Muscle of leg (tissue), 11 donors: ENCODE measurements around the gene XPO1. TPM values are rescaled to one million over a fixed set of nuclear protein-coding genes. Genes with fewer than 3 reads are reported as not detected.
"Not testable (repeated sequence)": the region's sequence is repeated elsewhere in the genome, so short reads cannot be mapped to it uniquely, and the experiment has no call there.

ENCODE experiments used
- DNase-seq: peaks from one replicate; pipeline ENCODE4 v3.0.0; 2013
- H3K27ac ChIP-seq: one replicate; pipeline ENCODE4 v1.5.1; 2013; ENCODE audit warnings: mild to moderate bottlenecking, low read length, control low read depth
- H3K27me3 ChIP-seq: one replicate; pipeline ENCODE4 v1.6.1; 2013; ENCODE audit warnings: low read length; ENCODE audit not compliant: control insufficient read depth, insufficient read depth
- H3K36me3 ChIP-seq: one replicate; pipeline ENCODE4 v1.6.1; 2013; ENCODE audit warnings: low read length; ENCODE audit not compliant: control insufficient read depth, insufficient read depth
- H3K4me1 ChIP-seq: one replicate; pipeline ENCODE4 v1.6.1; 2013; ENCODE audit warnings: low read length; ENCODE audit not compliant: control insufficient read depth, insufficient read depth
- H3K4me3 ChIP-seq: one replicate; pipeline ENCODE4 v1.5.1; 2013; ENCODE audit warnings: low read length, control low read depth
- H3K9me3 ChIP-seq: replicated peaks from 2 replicates; pipeline ENCODE4 v1.6.1; 2013; ENCODE audit warnings: low read depth, low read length; ENCODE audit not compliant: control insufficient read depth
- WGBS: methylation state at CpG from one replicate; pipeline ENCODE4 v1.1.5; 2013; ENCODE audit warnings: missing lambda C conversion rate; ENCODE audit not compliant: insufficient coverage; 5-methylcytosine and 5-hydroxymethylcytosine counted together
- polyA plus RNA-seq, 8 donors: library from polyadenylated mRNA; unstranded; fragments of 120-200 nt; gene quantifications; one replicate each; pipeline versions ENCODE4 v1.2.1 to v1.2.3, GENCODE V29; 2013; ENCODE audit warnings: inconsistent platforms in 1 of 8, low replicate concordance in 1 of 8; ENCODE audit not compliant: insufficient read length in 8 of 8, insufficient read depth in 1 of 8
- total RNA-seq: library from RNA; stranded (reverse); fragments of 120-200 nt; gene quantifications from one replicate; pipeline ENCODE4 v1.2.4, GENCODE V29; 2013

XPO1 gene
- total and polyA plus RNA-seq, 9 donors, result 122 to 183 (median 132) TPM

- 83% methylated on average over 1 of the region's 5 CpGs for WGBS
- no peak overlapping the region for H3K4me3 ChIP-seq
- H3K27ac ChIP-seq, result no peak overlapping the region
- H3K4me1 ChIP-seq, result no peaks in the 10 kb centered on the region
- no peaks in the 10 kb centered on the region for H3K36me3 ChIP-seq
- H3K27me3 ChIP-seq, result no peaks in the 10 kb centered on the region
- peak; percentile 26 for DNase-seq
- H3K9me3 ChIP-seq, result peaks cover 3% of the 10 kb centered on the region
These were observed 81.9 kb downstream of the XPO1 start for GRCh38 chr2:61456070-61456745.

- WGBS, result 88% methylated on average over 1 of the region's 8 CpGs
- DNase-seq, H3K4me3 ChIP-seq, H3K27ac ChIP-seq, H3K9me3 ChIP-seq, H3K36me3 ChIP-seq, H3K27me3 ChIP-seq, H3K4me1 ChIP-seq: not testable (repeated sequence)
These were observed 83.2 kb downstream of the XPO1 start for GRCh38 chr2:61454972-61455371.

GRCh38 chr2:61454383-61454782, 83.8 kb downstream of the XPO1 start:
- peaks cover 5% of the 10 kb centered on the region for H3K9me3 ChIP-seq
- H3K36me3 ChIP-seq, result no peaks in the 10 kb centered on the region
- no peaks in the 10 kb centered on the region for H3K4me1 ChIP-seq
- no peak for DNase-seq
- H3K27me3 ChIP-seq, result no peaks in the 10 kb centered on the region
- H3K4me3 ChIP-seq, result no peak overlapping the region
- H3K27ac ChIP-seq, result no peak overlapping the region
- WGBS, result no CpG with 5 or more reads among the region's 5 CpGs

- H3K4me1 ChIP-seq, result no peaks in the 10 kb centered on the region
- WGBS, result 96% methylated on average over 4 of the region's 8 CpGs
- no peak overlapping the region for H3K4me3 ChIP-seq
- H3K9me3 ChIP-seq, result peaks cover 10% of the 10 kb centered on the region
- no peaks in the 10 kb centered on the region for H3K27me3 ChIP-seq
- H3K36me3 ChIP-seq, result peaks cover 4% of the 10 kb centered on the region
- H3K27ac ChIP-seq, result no peak overlapping the region
- no peak for DNase-seq
These were observed 85.8 kb downstream of the XPO1 start for GRCh38 chr2:61452392-61452791.

GRCh38 chr2:61451178-61451577, 87.0 kb downstream of the XPO1 start:
- H3K36me3 ChIP-seq, result peaks cover 4% of the 10 kb centered on the region
- no peak overlapping the region for H3K4me3 ChIP-seq
- H3K4me1 ChIP-seq, result no peaks in the 10 kb centered on the region
- H3K27me3 ChIP-seq, result no peaks in the 10 kb centered on the region
- DNase-seq, result no peak
- WGBS, result over 99% methylated on average over 8 of the region's 9 CpGs
- peaks cover 10% of the 10 kb centered on the region for H3K9me3 ChIP-seq
- no peak overlapping the region for H3K27ac ChIP-seq

- H3K27me3 ChIP-seq, result no peaks in the 10 kb centered on the region
- WGBS, result 93% methylated on average over 1 of the region's 4 CpGs
- H3K27ac ChIP-seq, result no peak overlapping the region
- no peak overlapping the region for H3K4me3 ChIP-seq
- DNase-seq, result no peak
- H3K9me3 ChIP-seq, result peaks cover 10% of the 10 kb centered on the region
- peaks cover 4% of the 10 kb centered on the region for H3K36me3 ChIP-seq
- H3K4me1 ChIP-seq, result no peaks in the 10 kb centered on the region
These were observed 88.0 kb downstream of the XPO1 start for GRCh38 chr2:61450144-61450543.

- Histone ChIP-seq H3K27ac (no peak overlapping the region), H3K4me1 (no peaks in the 10 kb centered on the region), H3K4me3 (no peak overlapping the region), H3K36me3 (peaks cover 4% of the 10 kb centered on the region), H3K9me3 (peaks cover 14% of the 10 kb centered on the region), H3K27me3 (no peaks in the 10 kb centered on the region)
- no peak for DNase-seq
- 100% methylated on average over 1 of the region's 2 CpGs for WGBS
These were observed 89.9 kb downstream of the XPO1 start for GRCh38 chr2:61448229-61448628.

GRCh38 chr2:61446971-61447370, 91.2 kb downstream of the XPO1 start:
- not testable (repeated sequence) for H3K36me3 ChIP-seq, H3K4me3 ChIP-seq, H3K27me3 ChIP-seq, DNase-seq, H3K4me1 ChIP-seq, H3K27ac ChIP-seq
- 82% methylated on average over 6 of the region's 7 CpGs for WGBS
- peaks cover 12% of the 10 kb centered on the region for H3K9me3 ChIP-seq

GRCh38 chr2:61443342-61444041, 94.7 kb downstream of the XPO1 start:
- Histone ChIP-seq H3K4me1 (no peaks in the 10 kb centered on the region), H3K27ac (no peak overlapping the region), H3K27me3 (no peaks in the 10 kb centered on the region), H3K4me3 (no peak overlapping the region), H3K36me3 (peaks cover 4% of the 10 kb centered on the region), H3K9me3 (peaks cover 10% of the 10 kb centered on the region)
- 100% methylated on average over 2 of the region's 7 CpGs for WGBS
- DNase-seq, result no peak

- 91% methylated on average over 4 of the region's 7 CpGs for WGBS
- no peak for DNase-seq
- H3K27me3 ChIP-seq, result no peaks in the 10 kb centered on the region
- peaks cover 15% of the 10 kb centered on the region for H3K9me3 ChIP-seq
- no peak overlapping the region for H3K4me3 ChIP-seq
- H3K4me1 ChIP-seq, result no peaks in the 10 kb centered on the region
- H3K36me3 ChIP-seq, result no peaks in the 10 kb centered on the region
- no peak overlapping the region for H3K27ac ChIP-seq
These were observed 98.7 kb downstream of the XPO1 start for GRCh38 chr2:61439241-61440002.
